GM11168 (cell line): ENCODE data around the gene ANKRD18A.
"Not testable (repeated sequence)": the region's sequence is repeated elsewhere in the genome, so short reads cannot be mapped to it uniquely, and the experiment has no call there.

ENCODE experiments used
- in situ Hi-C: fragments of 300-500 bp; cut with MboI; formaldehyde crosslinking; loops from one replicate; pipeline ENCODE4 v1.12.0; 2022; ENCODE audit warnings: low sequenced_read_pairs; ENCODE audit not compliant: unreplicated experiment

The ANKRD18A gene

DNA sequence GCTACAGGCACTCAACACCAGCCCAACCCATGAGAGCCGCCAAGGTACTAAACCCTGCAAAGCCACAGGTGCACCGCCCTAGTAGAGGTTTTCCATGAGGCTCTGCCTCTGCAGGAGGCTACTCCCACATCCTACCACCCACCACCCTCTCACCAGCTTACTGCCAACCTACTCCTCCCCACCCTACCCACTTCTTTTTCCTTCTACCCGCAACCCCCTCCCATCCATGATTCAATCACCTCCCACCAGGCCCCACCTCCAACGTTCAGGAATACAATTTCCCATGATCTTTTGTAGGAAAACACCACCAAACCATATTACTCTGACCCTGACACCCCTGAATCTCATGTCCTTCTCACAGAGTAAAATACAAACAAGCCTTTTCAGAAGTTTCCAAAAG lies 67.4 kb downstream of the ANKRD18A start:
- in situ Hi-C loops = not testable (repeated sequence)

DNA sequence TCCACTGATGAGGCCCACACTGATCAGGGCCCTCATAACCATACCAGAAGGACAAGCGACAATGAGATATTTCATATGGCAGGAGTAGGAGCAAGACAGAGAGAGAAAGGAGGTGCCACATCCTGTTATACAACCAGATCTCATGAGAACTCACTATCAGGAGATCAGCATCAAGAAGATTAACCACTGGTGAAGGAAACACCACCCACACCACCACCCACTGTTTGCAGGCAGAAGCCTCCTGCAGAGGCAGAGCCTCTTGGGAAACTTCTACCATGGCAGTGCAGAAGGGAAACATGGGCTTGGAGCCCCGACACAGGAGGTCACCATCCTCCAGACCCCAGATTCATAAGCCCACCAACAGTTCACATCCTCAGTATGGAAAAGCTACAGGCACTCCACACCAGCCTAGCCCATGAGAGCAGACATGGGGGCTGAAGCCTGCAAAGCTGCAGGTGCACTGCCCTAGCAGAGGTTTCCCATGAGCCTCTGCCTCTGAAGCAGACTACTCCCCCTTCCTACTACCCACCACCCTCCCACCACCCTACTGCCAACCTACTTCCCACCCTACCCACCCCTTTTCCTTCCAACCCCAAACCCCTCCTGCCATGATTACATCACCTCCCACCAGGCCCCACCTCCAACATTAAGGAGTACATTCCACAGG lies 73.8 kb downstream of the ANKRD18A start:
- in situ Hi-C loops = not testable (repeated sequence)

DNA sequence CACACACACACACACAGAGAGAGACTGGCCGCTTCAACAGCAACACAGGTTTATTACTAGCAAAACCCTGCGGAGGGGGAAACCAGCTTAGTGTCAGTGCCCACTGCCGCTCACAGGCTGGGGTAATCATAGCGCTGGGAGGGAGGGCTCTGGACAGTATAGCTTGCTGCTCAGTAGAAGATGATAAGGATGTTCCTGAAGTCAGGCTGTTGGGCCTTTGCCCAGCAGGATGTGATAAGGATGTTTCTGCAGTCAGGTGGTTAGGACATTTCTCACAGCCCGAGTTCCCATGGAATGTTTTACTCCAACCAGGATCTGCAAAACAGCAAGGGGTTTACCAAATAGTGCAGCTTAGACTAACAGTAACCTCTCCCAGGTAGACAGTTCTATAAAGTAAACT lies 79.9 kb downstream of the ANKRD18A start:
- in situ Hi-C loops = not testable (repeated sequence)

DNA sequence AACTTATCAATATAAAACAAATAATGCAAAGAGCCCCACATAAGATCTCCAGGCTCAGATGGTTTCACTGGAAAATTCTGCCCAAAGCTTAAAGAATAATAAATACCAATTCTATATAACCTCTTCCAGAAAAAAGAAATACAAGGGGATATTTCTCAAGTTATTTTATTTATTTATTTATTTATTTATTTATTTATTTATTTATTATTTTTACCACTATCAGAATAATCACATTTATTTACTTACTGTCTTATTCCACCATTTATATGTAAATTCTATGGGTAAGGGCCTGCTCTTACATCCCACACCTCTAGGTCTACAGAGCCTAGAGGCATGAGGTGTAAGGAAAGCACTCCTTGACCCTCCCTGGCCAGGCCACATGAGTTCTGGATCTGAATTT lies 91.1 kb downstream of the ANKRD18A start:
- in situ Hi-C loops = no loop called here

DNA sequence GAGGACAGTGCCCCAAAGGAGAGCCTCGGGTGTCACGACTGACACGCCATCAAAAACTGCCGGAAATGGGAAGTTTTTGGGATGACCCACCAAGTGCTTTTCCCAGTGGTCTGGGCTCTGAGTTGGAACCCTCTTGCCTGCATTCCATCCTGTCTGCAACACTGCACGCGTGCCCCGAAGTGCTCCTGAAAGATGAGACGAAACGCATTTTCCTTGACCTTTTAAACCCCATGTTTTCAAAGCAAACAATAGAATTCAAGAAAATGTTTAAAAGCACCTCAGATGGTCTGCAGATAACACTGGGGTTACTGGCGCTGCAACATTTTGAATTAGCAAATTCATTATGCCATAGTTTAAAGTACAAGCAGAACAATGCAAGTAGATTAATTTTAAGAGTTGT lies 92.9 kb downstream of the ANKRD18A start:
- in situ Hi-C loops = no loop called here

DNA sequence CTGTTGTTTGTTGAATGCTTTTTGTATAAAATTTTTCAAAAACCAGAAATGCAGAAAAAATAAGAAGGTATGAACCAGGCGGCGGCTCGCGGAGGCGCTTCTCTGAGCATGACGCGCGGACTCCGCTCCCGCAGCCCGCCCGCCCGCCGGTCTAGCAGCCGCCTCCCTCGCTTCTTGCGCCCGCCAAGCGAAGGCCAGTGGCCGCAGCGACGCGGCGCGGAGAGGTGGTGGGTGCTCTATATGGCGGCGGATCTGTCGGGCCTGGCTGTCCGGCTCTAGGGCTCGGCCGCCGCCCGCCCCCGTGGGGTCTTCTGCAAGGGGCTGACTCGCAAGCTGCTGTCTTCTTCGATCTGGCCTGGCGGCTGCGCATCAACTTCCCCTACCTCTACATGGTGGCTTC lies 93.8 kb downstream of the ANKRD18A start:
- in situ Hi-C loops = no loop called here

DNA sequence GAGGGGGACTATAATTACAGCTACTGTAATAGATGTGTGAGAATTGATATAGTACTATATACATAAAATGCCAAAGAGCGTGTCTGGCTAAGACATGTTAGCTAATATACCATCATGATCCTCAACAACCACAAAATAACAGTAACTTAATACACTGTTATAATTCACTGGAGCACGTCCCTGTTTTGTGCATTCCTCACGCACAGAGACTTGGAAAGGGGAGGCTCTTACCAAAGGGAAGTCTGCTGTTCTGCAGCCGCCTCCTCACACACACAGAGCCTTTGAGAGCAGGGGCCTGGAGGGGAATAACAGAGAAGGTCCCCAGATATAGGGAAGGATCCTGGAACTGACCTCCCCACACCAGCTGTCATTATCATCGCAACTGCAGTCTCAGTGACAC lies 97.3 kb downstream of the ANKRD18A start:
- in situ Hi-C loops = no loop called here

DNA sequence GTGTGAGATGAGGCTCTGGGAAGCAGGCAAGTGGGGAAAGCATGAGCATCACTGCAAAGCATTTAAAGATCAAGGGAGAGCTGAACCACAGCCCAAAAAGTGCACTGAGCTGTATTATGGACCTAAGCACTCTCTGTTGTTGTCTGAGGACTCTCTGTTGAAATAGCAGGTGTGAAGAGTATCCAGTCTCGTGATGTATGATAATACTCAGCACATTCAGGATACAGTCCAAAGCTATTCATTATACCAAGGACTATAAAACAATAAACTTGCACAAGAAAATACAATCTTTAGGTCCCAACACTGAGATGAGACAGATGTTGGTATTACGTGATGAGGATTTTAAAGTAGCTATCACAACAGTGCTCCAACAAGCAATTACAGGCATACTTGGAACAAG lies 98.6 kb downstream of the ANKRD18A start:
- in situ Hi-C loops = no loop called here
